Occipital lobe (tissue), 2 donors: ENCODE data around the gene ABCG4. TPM values are rescaled to one million over a fixed set of nuclear protein-coding genes. Genes with fewer than 3 reads are reported as not detected.
A peak's percentile ranks its signal among the peaks of the same experiment; 100 is the strongest.
"Not testable (repeated sequence)": the region's sequence is repeated elsewhere in the genome, so short reads cannot be mapped to it uniquely, and the experiment has no call there.

ENCODE experiments used
- DNase-seq: peaks from one replicate; lab custom pipeline; 2025; lab: John Stamatoyannopoulos, UW
- total RNA-seq: library from RNA; depleted of rRNA; stranded (reverse); fragments of >200 nt; gene quantifications from one replicate; pipeline ENCODE4 v1.2.3, GENCODE V29; 2014

ABCG4 gene
- total RNA-seq, 1 donor from 2014 or later, result 2.5 TPM

DNA sequence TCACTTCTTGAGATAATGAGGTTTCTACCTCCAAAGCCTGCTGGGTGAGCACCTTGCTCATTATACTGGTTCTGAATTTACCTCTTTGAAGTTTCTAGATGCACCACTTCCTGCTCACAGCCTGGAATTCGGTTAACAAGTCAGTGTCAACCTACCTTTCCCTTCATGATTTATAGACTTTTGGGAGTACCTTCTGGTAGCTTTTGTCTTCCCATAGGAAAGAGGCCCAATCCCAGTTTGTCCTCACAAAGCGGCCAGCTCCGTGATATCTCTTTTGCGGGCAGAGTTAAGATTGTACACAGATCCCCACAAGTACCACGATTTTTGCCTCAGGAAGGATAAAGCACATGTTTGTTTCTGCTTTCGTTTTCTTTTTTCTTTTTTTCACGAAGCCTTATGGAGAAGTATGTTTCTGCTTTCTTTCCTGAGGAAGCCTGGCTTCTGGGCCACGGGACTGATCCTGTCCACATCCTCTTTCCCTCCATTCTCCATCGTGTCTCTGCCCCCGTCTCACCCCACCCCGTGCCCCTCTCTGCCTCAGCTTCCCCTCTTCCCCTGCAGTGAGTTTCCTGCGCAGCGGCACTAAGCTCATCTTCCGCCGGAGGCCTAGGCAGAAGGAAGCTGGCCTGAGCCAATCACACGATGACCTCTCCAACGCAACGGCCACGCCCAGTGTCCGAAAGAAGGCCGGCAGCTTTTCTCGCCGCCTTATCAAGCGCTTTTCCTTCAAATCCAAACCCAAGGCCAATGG, 33.2 kb upstream of the ABCG4 start:
- DNase-seq, result no peak

DNA sequence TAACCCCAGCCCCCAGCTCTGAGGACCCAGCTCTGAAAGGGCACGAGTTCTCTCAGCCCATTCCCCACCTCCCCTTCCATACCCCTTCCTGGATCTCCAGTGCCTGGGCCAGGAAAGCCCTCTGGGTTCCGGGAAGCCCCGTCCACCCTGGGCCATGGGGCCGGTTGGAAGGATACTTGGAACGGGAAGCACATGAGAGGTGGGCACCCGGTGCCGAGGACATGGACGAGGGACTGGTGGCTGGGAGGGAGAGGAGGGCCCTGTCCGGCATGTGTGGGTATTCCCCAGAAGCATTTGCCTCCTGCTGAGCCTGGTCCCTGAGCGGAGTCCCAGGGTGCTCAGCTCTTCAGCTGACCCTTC, 32.6 kb upstream of the ABCG4 start:
- DNase-seq, result no peak

DNA sequence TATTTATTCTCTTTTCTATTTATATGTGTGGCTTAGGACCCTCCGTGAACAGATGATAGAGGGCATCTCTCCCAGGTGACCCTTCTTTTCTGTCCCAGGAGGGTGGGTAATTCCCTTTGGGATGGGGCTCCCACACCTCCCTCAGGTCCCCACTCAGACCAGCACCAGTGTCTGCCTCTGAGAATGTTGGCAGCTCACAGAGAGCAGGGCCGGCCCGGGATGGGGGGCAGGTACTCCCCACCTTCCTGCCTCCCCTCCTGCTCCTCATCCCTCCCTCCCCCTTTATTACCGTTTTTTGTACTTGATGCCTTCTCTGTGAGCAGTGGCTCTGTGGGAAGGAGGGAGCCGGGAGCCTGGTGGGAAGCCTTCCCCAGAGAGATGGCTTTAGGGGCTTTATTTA, 32.3 kb upstream of the ABCG4 start:
- DNase-seq, result no peak

DNA sequence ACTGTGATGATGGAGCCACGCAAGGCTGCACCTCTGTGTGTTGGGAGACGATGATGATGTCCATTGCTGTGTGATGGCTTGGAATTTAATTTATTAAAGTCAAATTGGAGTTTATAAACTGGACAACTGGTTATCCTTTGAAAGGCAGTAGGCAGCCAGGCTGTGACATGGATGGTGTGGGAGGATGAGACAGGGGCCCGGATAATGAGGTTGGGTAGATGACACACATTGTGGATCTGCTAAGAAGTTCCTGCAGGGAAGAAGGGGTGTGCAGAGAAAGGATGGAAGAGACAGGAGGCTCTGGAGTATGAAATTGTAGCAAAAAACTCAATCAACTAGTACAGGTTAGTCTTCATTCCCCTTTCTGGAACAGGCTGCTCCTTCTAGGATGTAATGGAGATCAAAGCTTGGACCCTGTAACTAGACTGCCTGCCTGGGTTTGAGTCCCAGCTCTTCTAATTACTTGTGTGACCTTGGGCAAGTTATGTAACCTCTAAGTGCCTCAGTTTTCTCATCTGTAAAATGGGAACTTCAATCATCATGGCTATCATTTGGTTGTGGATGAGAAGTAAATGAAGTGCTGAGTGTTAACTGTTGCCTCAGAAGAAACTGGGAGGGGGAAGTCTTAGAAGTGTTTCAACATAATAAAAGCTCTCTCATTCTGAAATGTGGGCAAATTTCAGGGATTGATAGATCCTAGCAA, 31.7 kb upstream of the ABCG4 start:
- DNase-seq, result no peak

DNA sequence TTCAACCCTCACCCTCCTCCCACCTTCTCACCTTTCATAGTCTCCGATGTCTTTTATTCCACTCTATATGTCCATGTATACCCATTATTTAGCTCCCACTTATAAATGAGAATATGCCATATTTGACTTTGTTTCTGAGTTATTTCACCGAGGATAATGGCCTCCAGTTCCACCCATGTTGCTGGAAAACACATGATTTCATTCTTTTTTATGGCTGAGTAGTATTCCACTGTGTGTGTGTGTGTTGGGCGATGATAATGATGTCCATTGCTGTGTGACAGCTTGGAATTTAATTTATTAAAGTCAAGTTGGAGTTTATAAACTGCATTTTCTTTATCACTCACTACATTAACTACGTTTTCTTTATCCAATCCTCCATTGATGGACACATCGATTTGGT, 30.6 kb upstream of the ABCG4 start:
- no peak for DNase-seq

DNA sequence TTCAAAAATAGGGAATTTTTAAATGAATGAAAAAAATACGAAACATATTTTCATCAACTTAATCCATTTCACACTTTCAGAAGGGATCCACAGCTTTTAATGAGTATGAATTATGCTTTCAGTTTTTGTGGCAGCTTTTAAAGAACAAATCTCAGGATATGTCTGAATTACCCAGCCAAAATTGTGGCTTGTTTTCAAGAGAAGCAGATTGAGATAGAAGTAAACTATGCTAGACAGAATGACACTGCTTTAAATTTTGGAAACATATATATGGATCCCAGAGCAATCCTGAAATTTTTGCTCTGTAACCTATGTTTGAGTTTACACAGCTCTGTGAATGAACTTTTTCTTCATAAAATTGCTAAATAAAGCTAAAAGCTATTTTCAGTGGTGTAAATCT, 29.9 kb upstream of the ABCG4 start:
- DNase-seq, result no peak

DNA sequence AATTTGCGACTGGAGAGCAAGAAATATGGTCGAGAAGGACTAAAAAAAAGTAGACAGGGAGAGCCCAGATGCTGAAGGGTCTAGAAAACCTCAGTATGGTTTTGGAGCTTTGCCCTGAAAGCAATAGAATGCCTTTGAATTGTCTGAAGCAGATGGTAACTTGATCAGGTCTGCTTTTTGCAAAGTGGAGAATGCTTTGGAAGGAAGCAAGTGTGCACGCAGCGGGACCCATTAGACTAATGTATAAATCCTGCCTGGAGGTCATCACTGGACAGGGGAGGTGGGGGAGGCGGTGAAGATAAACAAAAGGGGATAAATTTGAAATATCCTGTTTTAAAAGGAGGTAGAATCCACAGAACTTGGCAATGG, 28.2 kb upstream of the ABCG4 start:
- DNase-seq, result no peak

DNA sequence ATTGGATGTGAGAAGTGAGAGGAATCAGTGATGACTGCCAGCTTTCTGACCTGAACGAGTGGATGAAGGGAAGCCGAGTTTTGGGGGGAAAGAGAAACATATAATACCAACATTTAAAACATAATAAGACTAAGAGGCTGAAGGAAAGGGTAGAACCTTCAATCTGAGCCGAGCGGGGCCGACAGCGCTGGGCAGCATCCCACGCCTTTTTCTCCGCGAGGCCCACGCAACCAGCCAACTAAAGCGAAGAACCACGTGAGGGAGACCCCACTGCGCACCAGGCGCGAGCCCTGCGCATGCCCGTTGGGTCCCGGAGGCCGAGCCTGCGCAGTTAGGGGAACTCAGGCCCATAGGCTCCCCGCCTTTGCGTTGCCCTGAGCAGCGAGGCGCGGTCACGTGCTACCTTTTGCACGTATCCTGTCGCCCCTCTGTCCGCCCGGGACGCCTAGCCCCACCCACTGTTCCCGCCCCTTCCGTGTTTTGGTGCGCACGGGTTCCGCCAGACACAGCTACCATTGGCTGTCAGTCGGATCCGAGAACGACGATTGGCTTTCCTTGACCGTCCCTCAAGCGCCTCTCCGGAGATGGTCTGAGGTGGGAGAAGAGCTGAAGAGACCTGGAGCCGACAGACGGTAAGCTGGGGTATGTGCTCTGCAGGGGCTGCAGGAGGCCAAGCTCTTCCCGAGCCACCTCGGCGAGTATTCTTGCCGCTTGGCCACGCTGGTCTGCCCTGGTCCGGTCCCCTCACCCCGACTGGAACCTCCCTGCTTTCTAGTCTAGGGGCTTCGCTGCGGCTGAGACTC, 27.6 kb upstream of the ABCG4 start, which contains the start of gene HINFP:
Gene HINFP, plus strand, starts transcription at position 573 of the 803 bp plus-strand sequence. CDS start 5,365 bp downstream, outside the sequence.
- DNase-seq, result peak; percentile 100

DNA sequence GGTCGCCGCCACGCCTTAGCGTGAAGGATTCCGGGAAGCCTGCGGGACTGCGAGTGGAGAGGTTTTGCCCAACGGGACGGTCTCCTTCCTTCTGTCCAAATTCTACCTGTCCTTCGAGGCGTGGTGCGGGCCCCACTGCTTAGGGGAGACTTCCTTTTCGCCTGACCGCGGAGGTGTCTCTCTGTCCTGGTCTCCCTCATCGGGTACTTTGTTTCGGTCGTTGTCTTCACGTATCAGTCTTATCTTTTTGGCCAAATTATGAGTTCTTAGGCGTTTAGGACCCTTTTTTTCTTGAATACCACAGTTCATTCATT, 27.1 kb upstream of the ABCG4 start:
- no peak for DNase-seq

DNA sequence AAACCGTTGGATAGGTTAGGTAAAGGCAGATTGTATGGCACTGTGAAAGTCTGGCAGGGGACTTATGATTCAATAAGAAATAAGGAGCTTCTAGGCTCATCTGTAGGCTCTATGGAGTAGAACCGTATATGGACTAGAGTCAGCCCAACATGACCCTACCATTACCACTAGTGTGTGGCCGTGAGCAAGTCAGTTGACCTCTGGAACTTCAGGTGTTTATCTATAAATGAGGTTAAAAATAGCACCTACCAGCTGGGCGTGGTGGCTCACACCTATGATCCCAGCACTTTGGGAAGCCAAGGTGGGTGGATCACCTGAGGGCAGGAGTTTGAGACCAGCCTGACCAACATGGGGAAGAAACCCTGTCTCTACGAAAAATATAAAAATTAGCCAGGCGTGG, 23.0 kb upstream of the ABCG4 start:
- DNase-seq, result no peak

DNA sequence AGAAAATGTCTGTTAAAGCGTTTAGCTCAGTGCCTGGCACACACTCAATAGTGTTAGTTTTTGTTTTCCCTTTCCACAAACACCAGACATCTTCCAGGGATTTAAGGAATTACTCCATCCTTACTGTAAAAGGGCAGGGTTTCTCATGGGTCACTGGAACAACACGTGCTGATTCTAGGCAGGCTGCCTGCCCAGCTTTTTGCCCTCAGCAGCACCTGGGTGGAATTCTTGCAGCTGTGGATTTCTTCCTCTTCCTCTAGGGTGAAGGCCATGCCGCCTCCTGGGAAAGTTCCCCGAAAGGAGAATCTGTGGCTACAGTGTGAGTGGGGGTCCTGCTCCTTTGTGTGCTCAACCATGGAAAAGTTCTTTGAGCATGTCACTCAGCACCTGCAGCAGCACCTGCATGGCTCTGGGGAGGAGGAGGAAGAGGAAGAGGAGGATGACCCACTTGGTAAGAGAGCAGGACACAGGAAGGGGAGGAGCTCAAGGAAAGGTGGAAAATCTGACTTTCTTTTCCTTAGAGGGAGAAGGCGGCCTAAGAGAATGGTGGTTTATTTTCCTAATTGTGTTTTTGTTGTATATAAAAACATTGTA, 22.1 kb upstream of the ABCG4 start:
- no peak for DNase-seq

DNA sequence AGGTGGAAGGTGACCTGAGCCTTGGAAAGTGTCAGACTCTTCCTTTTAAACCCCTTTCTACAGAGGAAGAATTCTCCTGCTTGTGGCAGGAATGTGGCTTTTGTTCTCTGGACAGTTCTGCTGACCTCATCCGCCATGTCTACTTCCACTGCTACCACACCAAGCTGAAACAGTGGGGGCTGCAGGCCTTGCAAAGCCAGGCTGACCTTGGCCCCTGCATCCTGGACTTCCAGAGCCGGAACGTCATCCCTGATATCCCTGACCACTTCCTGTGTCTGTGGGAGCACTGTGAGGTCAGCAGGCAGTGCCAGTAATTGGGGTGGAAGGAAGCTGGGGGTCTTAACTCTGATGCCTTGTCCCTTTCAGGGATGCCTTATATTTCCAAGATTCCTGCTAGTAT, 18.2 kb upstream of the ABCG4 start:
- DNase-seq, result no peak

DNA sequence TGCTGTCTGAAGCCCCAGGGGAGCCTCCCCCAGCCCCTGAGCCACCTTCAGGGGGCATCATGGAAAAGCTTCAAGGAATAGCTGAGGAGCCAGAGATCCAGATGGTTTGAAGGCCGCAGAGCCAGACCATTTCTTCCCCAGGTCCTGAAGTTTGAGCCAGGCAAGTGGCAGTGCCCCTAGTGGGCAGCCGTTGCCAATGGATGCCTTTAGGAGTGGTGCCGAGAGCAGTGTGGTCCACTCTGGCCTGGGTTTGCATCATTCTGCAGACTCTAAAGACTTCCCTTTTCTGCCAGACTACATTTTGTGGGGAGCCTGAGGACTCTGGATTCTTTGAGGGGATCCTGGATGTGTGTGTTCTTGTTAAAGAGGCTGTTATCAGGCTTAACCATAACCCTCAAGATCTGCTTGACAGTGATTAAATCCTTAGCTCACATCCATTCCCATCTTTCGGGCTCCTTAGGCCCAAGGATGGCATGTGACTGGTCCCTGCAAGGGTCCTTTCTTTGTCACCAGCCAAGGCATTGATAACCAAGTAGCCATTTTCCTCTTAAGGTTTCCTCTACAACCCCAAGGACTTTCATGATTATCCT, 14.4 kb upstream of the ABCG4 start:
- no peak for DNase-seq

DNA sequence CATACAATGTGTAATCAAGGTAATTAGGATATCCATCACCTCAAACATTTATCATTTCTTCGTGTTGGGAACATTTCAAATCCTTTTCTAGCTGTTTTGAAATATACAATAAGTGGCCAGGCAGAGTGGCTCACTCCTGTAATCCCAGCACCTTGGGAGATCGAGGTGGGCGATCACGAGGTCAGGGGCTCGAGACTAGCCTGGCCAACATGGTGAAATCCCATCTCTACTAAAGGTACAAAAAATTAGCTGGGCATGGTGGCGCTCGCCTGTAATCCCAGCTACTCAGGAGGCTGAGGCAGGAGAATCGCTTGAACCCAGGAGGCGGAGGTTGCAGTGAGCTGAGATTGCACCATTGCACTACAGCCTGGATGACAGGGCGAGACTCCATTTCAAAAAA, 9.6 kb upstream of the ABCG4 start:
- not testable (repeated sequence) for DNase-seq

DNA sequence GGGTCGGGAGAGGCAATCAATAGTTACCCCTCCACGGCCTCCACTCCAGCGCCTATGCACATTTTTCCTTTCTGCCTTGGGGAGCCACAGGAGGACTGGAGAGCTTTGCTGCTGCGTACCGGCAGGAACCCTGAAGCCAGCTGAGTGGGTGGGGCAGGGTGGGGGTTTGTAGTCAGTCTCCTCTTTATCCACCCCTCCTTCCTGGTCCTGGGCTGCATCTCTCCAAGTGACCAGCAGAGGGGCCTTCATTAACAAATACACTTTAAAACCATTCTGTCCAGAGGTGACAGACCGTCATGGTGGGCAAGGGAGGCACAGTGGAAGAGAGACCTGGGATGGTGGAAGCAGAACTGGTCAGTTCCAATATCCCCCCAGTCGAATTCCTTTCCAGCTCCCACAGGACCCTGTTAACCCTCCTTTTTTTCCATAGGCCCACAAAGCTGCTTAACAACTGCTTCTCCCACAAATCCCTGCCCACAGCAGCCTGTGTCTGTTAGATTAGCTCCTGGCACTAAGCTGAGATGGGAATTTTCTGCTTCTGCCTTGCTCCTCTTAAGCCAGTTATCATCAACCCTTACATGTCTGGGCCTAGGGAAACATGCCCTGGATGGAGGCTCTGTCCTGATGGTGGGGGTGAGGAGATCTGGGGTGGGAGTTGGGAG, 3.9 kb upstream of the ABCG4 start:
- peak; percentile 24 for DNase-seq

DNA sequence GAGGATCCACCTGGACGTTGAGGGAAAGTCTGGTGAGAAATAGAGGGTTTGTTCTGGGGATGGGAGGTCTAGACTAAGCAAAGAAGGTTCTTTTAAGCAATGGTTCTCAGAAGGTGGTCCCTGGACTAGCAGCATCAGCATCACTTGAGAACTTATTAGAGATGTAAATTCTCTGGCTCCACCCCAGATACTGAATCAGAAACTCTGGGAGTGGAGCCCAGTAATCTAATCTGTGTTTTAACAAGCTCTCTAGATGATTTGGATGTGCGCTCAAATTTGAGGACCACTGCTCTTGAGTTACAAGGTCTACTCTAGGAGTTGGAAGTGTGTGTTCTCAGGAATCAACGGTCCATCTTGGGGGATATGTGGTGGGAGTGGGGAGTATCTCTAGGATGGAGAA, 3.3 kb upstream of the ABCG4 start:
- no peak for DNase-seq

DNA sequence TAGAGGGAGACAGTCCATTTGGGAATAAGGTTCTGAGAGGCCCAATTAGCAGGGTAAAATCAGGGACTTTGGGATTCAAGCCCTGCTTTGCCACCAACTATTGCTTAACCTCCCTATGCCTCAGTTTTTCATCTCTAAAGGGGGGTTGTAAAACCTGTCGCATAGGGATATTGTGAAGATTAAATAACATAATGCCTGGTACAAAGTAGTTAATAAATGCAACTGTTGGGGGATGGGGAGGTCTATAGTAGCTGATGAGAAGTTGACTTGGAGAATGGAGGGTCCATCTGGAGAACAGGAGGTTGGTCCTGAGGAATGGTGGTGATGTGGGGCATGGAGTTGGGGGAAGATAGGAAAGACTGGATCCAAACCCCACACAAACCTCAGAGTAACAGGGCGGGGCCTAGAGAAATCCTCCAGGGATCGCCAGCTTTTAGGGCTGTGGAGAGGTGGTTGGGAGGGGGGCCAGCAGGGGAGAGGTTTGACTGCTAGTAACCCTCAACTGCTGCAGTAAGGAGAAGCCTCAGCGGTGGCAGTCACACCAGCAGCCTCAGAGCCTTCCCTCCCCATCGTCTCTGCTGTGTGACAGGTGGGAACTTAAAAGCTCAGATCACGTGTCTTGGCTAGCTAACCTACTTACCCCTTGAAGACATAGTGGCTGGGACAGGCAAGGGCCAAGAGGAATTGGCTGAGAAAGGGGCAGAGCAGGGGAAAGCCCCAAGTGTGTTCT, 1.1 kb upstream of the ABCG4 start:
- no peak for DNase-seq

DNA sequence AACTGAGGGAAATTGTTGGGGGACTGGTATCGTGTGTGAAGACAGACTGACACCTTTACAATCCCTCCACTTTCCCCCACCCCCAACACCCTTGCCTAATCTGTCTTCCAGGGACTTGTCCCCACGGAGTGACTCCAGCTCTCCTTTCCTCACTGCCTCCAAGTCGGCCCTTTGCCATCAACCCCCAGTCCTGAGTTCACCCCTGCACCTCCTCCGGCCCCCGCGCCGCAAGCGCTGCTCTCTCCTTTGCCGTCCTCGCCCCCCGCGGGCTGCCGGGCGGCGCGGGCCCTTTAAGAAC, 183 bp upstream of the ABCG4 start:
- DNase-seq, result no peak

DNA sequence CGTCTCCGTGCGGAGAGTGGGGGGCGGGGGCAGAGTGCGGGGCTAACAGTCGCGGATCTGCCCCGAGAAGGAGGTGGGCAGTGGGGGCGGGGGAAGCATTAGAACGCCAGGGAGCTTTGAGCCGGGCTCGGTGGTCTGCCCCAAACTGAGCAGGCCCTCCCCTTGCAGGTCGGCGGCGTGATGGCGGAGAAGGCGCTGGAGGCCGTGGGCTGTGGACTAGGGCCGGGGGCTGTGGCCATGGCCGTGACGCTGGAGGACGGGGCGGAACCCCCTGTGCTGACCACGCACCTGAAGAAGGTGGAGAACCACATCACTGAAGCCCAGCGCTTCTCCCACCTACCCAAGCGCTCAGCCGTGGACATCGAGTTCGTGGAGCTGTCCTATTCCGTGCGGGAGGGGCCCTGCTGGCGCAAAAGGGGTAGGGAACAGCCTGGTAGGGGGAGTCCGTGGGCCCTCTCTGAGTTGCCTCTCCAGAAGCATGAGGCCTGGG, 979 bp downstream of the ABCG4 start:
- no peak for DNase-seq

DNA sequence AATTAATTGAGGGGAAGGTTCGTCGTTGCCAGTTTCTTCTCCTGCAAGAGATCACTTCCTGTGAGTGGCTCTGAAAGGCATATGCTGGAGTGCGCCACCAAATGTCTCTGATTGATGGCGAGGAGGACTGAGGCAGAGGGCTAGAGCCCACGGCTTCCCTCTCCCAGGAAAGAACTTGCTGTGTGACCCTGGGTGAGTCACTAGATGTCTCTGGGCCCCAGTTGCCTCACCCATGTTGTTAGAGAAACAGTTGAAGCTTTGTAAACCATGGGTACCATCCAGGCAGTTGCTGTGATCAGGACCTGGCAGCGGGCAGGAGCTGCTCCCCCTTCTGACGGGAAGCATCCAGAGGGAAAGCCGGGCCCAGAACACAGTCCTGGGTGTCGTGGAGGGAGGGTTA, 3.2 kb downstream of the ABCG4 start:
- DNase-seq, result no peak

DNA sequence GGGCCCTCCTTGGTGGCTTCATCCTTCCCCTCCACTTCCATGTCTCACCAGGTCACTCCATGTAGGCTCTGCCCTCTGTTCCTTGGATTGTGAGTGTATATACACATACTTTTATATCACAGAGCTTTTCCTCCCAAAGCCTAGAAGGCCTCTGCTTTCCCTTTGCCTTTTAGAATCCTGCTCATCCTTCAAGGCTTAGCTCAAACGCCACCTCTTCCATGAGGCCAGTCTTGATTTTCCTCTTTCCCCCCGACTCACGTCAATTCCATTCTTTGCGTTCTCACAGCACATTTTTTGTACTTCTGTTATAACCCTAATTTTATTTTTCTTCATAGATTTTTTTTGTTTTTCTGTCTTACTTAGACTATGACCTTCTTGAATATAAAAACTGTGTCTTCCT, 3.8 kb downstream of the ABCG4 start:
- DNase-seq, result no peak
